RWPE2 (cell line): Measurements from ENCODE around the gene GADL1.

Source experiments
- ATAC-seq: fragments of 200-7000 bp; cut with Tn5 transposase; 3 replicates; pipeline ENCODE4 v1.9.1; 2021; ENCODE audit warnings: low read depth
- DNase-seq: peaks from one replicate; pipeline ENCODE4 v3.0.0-alpha.2; 2020; ENCODE audit warnings: low spot score
- H3K27ac ChIP-seq: fragments of 450-650 bp; 2 replicates; pipeline ENCODE4 v1.5.1; 2017; ENCODE audit warnings: mild to moderate bottlenecking; ENCODE audit not compliant: poor library complexity, severe bottlenecking
- H3K27me3 ChIP-seq: fragments of 250-450 bp; sonication (Bioruptor Pico); 2 replicates; pipeline ENCODE4 v1.5.1; 2021; ENCODE audit warnings: mild to moderate bottlenecking, moderate library complexity; ENCODE audit not compliant: insufficient read depth, poor library complexity, severe bottlenecking
- H3K36me3 ChIP-seq: fragments of 250-450 bp; sonication (Bioruptor Pico); 2 replicates; pipeline ENCODE4 v1.5.1; 2020; ENCODE audit warnings: low read depth, mild to moderate bottlenecking, moderate library complexity
- H3K4me1 ChIP-seq: fragments of 250-450 bp; sonication (Bioruptor Pico); 2 replicates; pipeline ENCODE4 v1.5.1; 2021; ENCODE audit warnings: mild to moderate bottlenecking, moderate library complexity; ENCODE audit not compliant: insufficient read depth, poor library complexity, severe bottlenecking
- H3K4me3 ChIP-seq: fragments of 250-450 bp; sonication (Bioruptor Pico); 2 replicates; pipeline ENCODE4 v1.5.1; 2021; ENCODE audit warnings: mild to moderate bottlenecking, moderate library complexity; ENCODE audit not compliant: severe bottlenecking
- H3K9me3 ChIP-seq: fragments of 250-450 bp; sonication (Bioruptor Pico); 2 replicates; pipeline ENCODE4 v1.5.1; 2021; ENCODE audit warnings: mild to moderate bottlenecking, moderate library complexity; ENCODE audit not compliant: severe bottlenecking
- CTCF ChIP-seq: fragments of 450-650 bp; IDR thresholded peaks from one replicate; pipeline ENCODE4 v1.5.1; 2017; ENCODE audit warnings: mild to moderate bottlenecking, moderate library complexity; ENCODE audit not compliant: poor library complexity, severe bottlenecking

GADL1 gene

GRCh38 chr3:30768703-30769550 lies 125.5 kb downstream of the GADL1 start:
- H3K4me3 ChIP-seq: no peak overlapping the region
- H3K27ac ChIP-seq: no peak overlapping the region
- no peaks in the 10 kb centered on the region for H3K9me3 ChIP-seq
- DNase-seq (no peak), ATAC-seq (no peak)
- no peaks in the 10 kb centered on the region for H3K27me3 ChIP-seq
- peak; percentile 86 for TF ChIP-seq CTCF
- H3K36me3 ChIP-seq: no peaks in the 10 kb centered on the region
- H3K4me1 ChIP-seq: peaks cover 10% of the 10 kb centered on the region

GRCh38 chr3:30768046-30768445 lies 126.4 kb downstream of the GADL1 start:
- H3K27me3 ChIP-seq: no peaks in the 10 kb centered on the region
- ATAC-seq (no peak), DNase-seq (no peak)
- no peak overlapping the region for H3K4me3 ChIP-seq
- H3K27ac ChIP-seq: no peak overlapping the region
- H3K36me3 ChIP-seq: no peaks in the 10 kb centered on the region
- no peaks in the 10 kb centered on the region for H3K9me3 ChIP-seq
- TF ChIP-seq CTCF: no peak
- peaks cover 10% of the 10 kb centered on the region for H3K4me1 ChIP-seq

GRCh38 chr3:30766522-30766921 lies 127.9 kb downstream of the GADL1 start:
- H3K4me1 ChIP-seq: peaks cover 10% of the 10 kb centered on the region
- TF ChIP-seq CTCF: no peak
- H3K27ac ChIP-seq: no peak overlapping the region
- H3K27me3 ChIP-seq: no peaks in the 10 kb centered on the region
- no peak for DNase-seq
- no peak overlapping the region for H3K4me3 ChIP-seq
- H3K9me3 ChIP-seq: no peaks in the 10 kb centered on the region
- no peak for ATAC-seq
- H3K36me3 ChIP-seq: no peaks in the 10 kb centered on the region

GRCh38 chr3:30764891-30765290 lies 129.6 kb downstream of the GADL1 start:
- Histone ChIP-seq H3K4me1 (no peaks in the 10 kb centered on the region), H3K36me3 (no peaks in the 10 kb centered on the region), H3K9me3 (no peaks in the 10 kb centered on the region), H3K27me3 (no peaks in the 10 kb centered on the region), H3K4me3 (no peak overlapping the region), H3K27ac (no peak overlapping the region)
- no peak for DNase-seq
- ATAC-seq: no peak
- no peak for TF ChIP-seq CTCF

GRCh38 chr3:30764281-30764680 lies 130.2 kb downstream of the GADL1 start:
- ATAC-seq: no peak
- no peaks in the 10 kb centered on the region for H3K9me3 ChIP-seq
- no peak overlapping the region for H3K27ac ChIP-seq
- no peaks in the 10 kb centered on the region for H3K27me3 ChIP-seq
- no peaks in the 10 kb centered on the region for H3K36me3 ChIP-seq
- no peak for DNase-seq
- no peak for TF ChIP-seq CTCF
- H3K4me3 ChIP-seq: no peak overlapping the region
- H3K4me1 ChIP-seq: no peaks in the 10 kb centered on the region
